GM19438 (cell line): ENCODE measurements around the gene TXNRD2.
A peak's percentile ranks its signal among the peaks of the same experiment; 100 is the strongest.

Experiments used
- ATAC-seq: cut with Tn5 transposase; IDR thresholded peaks from one replicate; pipeline ENCODE4 v1.9.1; 2021; ENCODE audit warnings: low read depth; ENCODE audit not compliant: unreplicated experiment

The TXNRD2 gene

GRCh38 chr22:19868773-19869471 is 72.7 kb downstream of the TXNRD2 start:
- no peak for ATAC-seq

DNA sequence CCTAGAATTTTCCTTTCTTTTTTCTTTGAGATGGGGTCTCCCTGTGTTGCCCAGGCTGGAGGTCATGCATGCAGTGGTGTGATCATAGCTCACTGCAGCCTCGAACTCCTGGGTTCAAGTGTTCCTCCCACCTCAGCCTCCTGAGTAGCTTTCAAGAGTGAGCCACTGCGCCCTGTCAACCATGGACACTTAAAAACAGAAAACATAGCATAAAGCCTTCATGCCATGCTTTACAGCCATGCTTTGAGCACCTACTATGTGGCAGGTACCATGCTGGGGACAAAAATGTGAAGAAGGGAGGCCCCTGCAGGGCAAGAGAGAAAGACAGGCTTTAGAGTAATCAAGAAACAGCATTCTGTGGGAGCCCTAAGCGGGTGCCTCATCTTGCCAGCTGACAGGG is 73.3 kb downstream of the TXNRD2 start:
- ATAC-seq, result no peak

DNA sequence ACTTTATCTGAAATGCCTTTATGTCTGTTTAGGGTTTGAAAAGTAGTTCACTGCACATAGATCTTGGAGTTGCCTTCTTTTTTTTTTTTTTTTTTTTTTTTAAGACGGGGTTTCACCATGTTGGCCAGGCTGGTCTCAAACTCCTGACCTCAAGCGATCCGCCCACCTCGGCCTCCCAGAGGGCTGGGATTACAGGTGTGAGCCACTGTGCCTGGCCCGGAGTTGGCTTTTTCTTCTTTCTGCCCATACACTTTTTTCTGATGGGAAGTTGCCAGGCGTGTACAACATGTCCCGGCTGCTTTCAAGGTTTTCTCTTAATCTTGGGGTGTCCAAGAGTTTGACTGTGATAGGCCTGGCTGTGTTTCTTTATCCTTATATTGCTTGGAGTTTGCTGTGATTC is 74.0 kb downstream of the TXNRD2 start:
- no peak for ATAC-seq

GRCh38 chr22:19866665-19867009 is 75.0 kb downstream of the TXNRD2 start:
- no peak for ATAC-seq

- ATAC-seq, result no peak
Observed at GRCh38 chr22:19865141-19865829, 76.3 kb downstream of the TXNRD2 start.

GRCh38 chr22:19864538-19865106 is 77.0 kb downstream of the TXNRD2 start:
- no peak for ATAC-seq

GRCh38 chr22:19863571-19863970 is 78.0 kb downstream of the TXNRD2 start:
- ATAC-seq, result no peak

DNA sequence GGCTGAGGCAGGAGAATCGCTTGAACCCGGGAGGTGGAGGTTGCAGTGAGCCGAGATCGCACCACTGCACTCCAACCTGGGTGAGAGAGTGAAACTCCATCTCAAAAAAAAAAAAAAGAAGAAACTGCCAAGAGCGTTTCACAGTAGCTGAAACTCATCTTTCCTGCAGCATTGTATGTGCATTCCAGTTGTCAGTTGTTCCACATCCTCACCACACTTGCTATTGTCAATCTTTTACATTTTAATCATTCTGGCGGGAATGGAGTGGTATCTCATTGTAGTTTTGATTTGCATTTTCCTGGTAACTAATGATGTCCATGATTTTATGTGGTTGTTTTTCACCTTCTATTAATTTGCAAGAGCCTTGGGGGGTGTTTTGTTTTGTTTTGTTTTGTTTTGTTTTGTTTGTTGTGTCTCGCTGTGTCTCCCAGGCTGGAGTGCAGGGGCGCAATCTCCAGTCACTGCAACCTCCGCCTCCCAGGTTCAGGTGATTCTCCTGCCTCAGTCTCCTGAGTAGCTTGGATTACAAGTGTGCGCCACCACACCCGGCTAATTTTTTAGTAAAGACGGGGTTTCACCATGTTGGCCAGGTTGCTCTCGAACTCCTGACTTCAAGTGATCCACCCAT is 78.9 kb downstream of the TXNRD2 start:
- no peak for ATAC-seq

GRCh38 chr22:19859861-19860510 is 81.6 kb downstream of the TXNRD2 start:
- ATAC-seq, result no peak

DNA sequence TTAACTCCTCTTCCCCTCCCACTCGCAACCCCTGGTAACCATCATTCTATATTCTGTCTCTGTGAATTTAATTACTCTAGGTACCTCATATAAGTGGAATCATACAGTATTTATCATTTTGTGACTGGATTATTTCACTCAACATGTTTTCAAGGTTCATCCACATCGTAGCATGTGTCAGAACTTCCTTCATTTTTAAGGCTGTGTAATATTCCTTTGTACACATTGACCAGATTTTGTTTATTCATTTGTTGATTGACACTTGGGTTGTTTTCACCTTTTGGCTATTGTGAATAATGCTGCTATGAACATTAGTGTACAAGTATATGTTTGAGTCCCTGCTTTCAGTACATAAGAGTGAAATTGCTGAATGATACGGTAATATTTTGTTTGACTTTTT is 84.2 kb downstream of the TXNRD2 start:
- no peak for ATAC-seq

- peak; percentile 15 for ATAC-seq
Observed at GRCh38 chr22:19855504-19856409, 85.9 kb downstream of the TXNRD2 start.

- ATAC-seq, result peak; percentile 85
Observed at GRCh38 chr22:19854778-19855503, 86.7 kb downstream of the TXNRD2 start, which contains the start of the genes GNB1L and RTL10. Gene GNB1L (minus strand): TSS chr22:19854874. CDS start chr22:19821355, 33,519 bp downstream. Gene RTL10 (minus strand): TSS chr22:19854874. CDS start chr22:19852261, 2,613 bp downstream.

GRCh38 chr22:19853879-19854777 is 87.5 kb downstream of the TXNRD2 start:
- peak; percentile 3 for ATAC-seq

- no peak for ATAC-seq
Observed at GRCh38 chr22:19853058-19853878, 88.3 kb downstream of the TXNRD2 start.

DNA sequence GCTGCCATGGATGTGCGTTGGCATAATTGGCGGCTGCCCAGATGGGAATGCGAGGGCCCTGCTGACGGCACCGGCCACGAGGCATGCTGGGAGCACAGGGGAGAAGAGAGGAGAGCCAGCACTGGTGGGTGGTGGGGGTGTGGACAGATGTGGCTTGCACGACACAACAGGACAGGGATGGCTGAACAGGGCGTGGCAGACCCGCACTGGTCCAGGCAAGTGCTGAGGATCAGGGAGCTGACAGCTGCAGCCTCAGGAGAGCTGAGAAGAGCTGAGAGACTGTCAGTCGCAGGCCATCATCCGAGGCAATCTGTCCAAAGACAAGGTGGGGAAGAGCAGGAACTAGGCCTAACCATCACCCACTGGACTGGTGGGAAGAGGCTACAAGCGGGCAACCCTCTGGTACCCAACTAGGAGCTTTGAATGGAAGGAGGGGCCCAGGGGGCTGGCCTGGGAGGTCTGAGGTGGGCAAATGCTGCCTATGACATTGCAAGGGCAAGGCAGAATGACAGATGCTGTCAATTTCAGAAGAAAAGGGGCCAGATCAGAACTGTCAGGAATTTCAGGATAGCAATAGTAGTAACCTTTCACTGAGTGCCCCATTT is 89.3 kb downstream of the TXNRD2 start:
- ATAC-seq, result no peak

DNA sequence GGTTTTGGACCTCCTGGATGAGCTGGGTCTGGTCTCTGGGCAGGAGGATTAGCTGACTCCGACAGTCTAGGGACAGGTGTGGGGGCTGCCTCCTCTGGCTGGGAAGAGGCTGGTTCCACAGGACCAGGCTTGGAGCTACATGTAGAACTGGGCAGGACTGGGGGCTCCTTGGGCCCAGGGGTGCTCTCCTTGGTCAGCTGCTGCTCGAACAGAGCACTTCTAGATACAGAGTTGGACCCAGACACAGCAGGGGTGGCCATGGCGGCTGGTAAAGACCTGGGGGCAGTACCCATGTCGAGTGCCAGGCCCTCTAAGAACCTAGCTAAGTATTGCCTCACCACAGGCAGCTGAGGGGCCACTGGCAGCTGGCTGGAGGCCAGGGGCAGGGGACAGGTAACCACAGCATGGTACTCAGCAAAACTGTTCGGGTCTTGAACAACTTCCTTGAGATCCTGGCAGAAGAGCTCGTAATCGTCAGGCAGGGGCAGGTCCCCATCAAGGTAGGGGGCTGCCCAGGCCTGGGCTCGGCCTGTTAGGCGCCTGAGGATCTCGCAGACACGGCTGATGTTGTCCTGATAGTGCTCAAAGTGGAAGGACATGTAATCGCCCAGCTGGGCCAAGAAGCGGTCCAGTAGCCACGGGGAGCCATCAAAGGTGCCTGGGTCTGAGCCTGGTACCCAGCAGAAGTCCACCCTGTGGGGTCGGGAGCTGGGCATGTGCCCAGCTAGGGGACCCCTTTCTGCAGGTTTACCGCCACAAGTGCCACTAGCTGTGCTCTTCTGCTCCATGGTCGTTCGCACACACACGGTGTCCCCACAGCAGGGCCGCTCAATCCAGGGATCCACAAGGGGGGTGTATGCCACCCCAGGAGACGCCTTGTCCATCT is 90.1 kb downstream of the TXNRD2 start:
- no peak for ATAC-seq
